HL-60 (cell line): Measurements from ENCODE around the gene LEF1.

Experiments used
- CTCF ChIP-seq: IDR thresholded peaks from one replicate; pipeline ENCODE4 v1.5.1; 2011; ENCODE audit warnings: low read length, control low read depth, inconsistent platforms; ENCODE audit not compliant: insufficient read depth
- POLR2AphosphoS5 ChIP-seq: IDR thresholded peaks from 2 replicates; pipeline ENCODE4 v1.6.1; 2012; ENCODE audit warnings: low read depth
- REST ChIP-seq: IDR thresholded peaks from 2 replicates; pipeline ENCODE4 v1.6.1; 2012; ENCODE audit warnings: low read depth; ENCODE audit not compliant: insufficient replicate concordance
- SPI1 ChIP-seq: IDR thresholded peaks from 2 replicates; pipeline ENCODE4 v1.6.1; 2012; ENCODE audit warnings: low read depth, mild to moderate bottlenecking, borderline replicate concordance

GRCh38 chr4:108215055-108215454 is 46.3 kb upstream of the LEF1 start:
- no peak for TF ChIP-seq CTCF
- no peak for TF ChIP-seq POLR2AphosphoS5
- TF ChIP-seq SPI1 = no peak
- TF ChIP-seq REST = no peak
